Stimulated activated CD8-positive, alpha-beta memory T cell treated with anti-CD3 and anti-CD28 coated beads, Interleukin-12 subunit alpha, Interleukin-12 subunit beta, amount 100 ng/mL, for 4 hours (primary cell): ENCODE measurements around the gene CNIH4.
A peak's percentile ranks its signal among the peaks of the same experiment; 100 is the strongest.
"Not testable (repeated sequence)": the region's sequence is repeated elsewhere in the genome, so short reads cannot be mapped to it uniquely, and the experiment has no call there.

Experiments
- DNase-seq: peaks from one replicate; pipeline ENCODE4 v3.0.0-alpha.2; 2020; ENCODE audit warnings: low read depth

The CNIH4 gene

DNA sequence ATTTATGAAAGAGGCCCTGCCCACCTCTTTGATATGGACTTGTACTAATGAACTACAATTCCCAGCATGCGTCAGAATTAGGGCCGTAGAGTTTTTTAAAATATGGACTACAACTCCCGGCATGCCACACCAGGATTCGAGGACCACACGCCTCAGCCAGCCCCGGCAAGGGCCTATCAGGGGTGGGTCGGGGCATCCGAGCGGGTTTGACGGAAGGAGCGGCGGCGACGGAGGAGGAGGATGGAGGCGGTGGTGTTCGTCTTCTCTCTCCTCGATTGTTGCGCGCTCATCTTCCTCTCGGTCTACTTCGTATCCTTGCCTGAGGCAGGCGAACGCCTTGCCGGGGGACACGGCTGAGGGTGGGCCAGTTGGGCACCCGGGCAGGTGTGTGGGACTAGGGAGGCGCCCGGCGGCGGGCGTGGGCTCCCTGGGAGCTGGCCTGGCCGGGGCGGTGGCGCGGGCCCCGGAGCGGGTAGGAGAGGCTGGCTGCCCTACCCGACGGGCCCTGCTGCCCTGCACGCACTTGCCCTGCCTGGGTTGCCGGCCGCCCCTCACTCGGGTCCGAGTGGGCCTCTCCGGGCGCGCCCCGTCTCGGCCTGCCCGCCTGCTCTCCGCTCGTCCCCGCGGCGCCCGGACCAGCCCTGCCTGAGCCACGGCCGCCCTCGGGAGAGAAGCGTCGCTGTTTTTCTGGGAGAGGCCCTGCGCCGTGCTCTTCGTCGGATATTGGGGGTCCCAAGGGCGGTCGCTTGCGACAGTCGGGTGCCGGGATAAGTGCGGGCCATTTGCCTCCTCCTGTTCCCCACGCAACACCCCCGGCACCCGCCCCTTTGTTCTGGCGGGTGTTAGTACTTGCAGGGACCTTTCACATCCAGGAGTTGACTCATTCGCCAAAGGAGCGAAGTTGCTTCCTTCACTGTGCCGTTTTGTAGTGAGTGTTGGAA, at the start of gene CNIH4:
Gene CNIH4, plus strand, starts transcription at position 195 of the 941 bp plus-strand sequence. Its CDS starts 46 bp downstream, at position 241.
- DNase-seq: peak; percentile 76

DNA sequence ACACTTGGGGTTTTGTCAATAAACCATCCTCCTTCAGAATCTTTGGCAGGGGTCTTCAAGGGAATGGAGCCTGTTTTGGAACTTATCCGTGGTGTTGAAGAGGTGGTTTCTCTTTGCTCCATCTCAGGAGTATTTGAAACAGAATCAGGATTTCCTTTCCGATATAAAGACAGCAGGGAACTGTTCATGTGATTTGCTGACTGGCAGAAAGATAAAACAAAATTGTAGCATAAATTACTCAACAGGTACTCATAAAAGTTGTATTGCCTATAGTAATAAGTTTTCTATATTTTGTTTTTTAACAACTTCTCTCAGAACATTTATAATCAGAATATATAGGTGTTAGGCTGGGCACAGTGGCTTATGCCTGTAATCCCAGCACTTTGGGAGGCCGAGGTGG, 48.6 kb upstream of the CNIH4 start:
- no peak for DNase-seq

GRCh38 chr1:224311503-224311902, 45.2 kb upstream of the CNIH4 start:
- not testable (repeated sequence) for DNase-seq

GRCh38 chr1:224312025-224312424, 44.7 kb upstream of the CNIH4 start:
- DNase-seq: no peak

DNA sequence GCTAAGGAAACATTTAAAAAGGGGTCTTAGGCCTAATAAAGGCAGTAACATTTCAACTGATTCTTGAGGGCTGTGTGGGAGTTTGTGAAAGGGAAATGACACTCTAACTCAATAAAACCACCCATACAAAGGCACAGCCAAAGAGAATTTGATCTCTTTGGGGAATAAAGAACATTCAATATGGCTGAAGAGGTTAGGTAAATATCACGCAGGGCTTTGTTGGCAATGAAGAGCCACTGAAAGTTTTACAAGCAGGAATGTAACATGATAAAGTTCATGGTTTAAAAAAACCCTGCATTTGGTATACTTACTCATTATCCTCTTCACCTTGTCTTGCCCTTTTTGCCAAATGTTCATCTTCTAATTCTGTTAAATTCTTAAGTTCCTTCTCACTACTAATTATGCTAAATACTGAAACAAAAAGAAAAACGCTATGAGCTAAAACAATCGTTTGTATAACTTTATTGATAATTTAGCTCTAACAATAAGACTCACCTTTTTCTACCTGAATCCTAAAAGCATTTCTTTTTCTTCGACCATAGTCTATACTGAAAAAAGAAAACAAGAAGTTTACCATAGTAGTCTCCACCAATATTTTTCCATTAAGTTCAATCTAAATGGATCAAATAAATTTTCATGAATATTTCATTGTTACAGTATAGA, 39.2 kb upstream of the CNIH4 start:
- DNase-seq: no peak

DNA sequence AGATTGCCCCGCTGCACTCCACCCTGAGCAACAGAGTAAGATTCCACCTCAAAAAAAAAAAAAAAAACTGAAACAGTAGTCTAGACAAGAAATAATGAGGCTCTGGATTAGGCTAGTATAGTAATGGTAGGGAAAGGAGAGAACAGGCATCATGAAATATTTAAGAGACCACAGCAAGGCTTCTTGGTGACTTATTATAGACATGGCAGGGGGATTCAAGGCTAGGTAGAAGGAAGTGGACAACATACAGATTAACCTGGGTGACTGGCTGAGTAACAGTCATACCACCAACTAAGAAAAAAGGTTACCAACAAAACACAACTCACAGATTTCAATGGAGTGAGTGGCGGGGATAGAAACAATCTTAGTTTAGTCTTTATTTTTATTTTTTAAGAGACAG, 35.0 kb upstream of the CNIH4 start:
- no peak for DNase-seq

DNA sequence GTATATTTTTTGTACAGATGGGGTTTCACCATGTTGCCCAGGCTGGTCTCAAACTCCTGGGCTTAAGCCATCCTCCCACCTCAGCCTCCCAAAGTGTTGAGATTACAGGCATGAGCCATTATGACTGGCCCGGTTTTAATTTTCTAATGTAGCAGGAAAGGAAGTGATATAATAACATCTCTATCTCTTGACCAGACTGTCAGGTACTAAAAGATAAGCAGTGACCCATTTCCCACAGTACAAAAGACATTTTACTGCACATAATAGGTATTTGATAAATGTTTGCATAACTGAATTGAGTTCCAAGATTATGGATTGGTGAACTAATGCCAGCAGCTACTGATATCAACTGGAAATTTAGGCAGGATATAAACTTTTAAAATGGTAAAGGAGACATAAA, 30.7 kb upstream of the CNIH4 start:
- no peak for DNase-seq

GRCh38 chr1:224328644-224329043, 28.0 kb upstream of the CNIH4 start:
- DNase-seq: no peak

DNA sequence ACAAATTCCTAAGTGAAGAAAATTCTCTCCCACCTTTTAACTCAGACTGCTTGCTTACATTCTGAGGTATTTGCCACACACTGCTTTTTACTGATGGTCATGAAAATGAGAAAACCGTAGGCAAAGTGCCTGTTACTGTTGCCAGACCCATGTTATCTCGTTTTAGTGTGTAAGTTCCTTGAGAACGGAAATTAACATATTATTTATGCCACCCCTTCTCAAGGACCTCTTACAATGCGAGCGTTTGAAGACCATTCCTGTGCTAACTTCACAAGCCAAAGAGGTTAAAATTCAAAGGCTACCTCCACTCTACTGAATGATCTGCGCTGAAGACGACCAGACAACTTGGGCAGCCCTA, 27.2 kb upstream of the CNIH4 start:
- no peak for DNase-seq

GRCh38 chr1:224329842-224330753, 26.6 kb upstream of the CNIH4 start, which contains the start of gene NVL:
Gene NVL (minus strand): TSS chr1:224330172. CDS start chr1:224330127, 45 bp downstream.
- DNase-seq: peak; percentile 62

- DNase-seq: no peak
Observed at GRCh38 chr1:224331326-224331725, 25.4 kb upstream of the CNIH4 start.

- no peak for DNase-seq
Observed at GRCh38 chr1:224331824-224332223, 24.9 kb upstream of the CNIH4 start.

DNA sequence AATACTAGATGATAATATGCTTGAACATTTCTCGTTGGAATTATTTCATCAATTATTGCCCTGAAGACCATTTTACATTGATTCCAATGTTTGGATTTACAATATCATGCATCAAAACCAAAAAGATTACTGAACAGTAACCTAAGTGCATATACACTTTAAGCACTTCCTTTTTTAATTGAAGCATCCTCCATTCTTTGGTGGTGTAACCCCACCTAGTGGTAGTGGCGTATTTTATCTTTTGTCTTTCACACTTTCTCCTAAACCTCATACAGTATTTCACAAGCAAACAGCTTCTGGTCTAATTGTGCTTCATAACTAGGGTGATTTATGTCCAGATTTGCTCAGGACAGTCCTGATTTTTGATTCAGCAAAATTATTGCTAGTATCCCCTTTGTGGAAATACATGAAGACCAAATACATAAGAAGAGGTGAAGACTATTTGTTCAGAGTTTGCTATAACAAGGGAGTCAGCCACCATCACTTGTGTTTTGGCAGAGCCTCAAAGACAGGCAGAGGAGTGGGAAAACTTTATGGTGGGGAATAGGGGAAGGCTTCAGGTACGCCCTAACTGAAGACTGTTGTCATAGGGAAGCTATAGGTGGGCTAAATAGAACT, 23.3 kb upstream of the CNIH4 start:
- DNase-seq: no peak

DNA sequence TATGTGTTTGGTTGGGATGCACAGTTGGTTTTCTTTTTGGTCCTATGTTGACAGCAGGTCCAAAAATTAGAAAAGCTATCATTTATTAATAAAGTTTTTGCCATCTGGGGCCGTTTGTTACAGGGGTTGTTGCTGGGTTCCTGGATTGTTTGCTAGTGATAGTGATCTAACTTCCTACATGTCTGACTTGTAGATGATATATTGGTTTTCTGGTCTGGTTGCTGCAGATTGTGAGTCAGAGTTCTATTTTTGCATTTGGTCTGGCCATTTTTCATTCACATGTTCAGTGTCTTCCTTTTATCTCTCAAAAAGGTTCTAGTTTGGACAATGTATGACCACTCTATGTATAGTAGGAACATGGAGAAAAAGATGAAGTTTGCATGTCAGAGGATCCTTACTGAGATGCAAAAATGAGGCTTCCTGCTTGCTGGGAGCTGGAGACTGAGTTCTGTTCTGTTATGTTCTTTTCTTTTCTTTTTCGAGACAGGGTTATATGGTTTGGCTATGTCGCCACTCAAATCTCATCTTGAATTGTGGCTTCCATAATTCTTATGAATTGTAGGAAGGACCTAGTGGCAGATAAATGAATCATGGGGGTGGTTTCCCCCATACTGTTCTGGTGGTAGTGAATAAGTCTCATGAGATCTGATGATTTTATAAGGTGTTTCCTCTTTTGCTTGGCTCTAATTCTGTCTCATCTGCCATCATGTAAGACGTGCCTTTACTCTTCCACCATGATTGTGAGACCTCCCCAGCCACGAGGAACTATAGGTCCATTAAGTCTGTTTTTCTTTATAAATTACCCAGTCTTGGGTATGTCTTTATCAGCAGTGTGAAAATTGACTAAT, 22.5 kb upstream of the CNIH4 start:
- DNase-seq: no peak

- no peak for DNase-seq
Observed at GRCh38 chr1:224338150-224338838, 18.4 kb upstream of the CNIH4 start.

- DNase-seq: no peak
Observed at GRCh38 chr1:224339442-224340033, 17.1 kb upstream of the CNIH4 start.

DNA sequence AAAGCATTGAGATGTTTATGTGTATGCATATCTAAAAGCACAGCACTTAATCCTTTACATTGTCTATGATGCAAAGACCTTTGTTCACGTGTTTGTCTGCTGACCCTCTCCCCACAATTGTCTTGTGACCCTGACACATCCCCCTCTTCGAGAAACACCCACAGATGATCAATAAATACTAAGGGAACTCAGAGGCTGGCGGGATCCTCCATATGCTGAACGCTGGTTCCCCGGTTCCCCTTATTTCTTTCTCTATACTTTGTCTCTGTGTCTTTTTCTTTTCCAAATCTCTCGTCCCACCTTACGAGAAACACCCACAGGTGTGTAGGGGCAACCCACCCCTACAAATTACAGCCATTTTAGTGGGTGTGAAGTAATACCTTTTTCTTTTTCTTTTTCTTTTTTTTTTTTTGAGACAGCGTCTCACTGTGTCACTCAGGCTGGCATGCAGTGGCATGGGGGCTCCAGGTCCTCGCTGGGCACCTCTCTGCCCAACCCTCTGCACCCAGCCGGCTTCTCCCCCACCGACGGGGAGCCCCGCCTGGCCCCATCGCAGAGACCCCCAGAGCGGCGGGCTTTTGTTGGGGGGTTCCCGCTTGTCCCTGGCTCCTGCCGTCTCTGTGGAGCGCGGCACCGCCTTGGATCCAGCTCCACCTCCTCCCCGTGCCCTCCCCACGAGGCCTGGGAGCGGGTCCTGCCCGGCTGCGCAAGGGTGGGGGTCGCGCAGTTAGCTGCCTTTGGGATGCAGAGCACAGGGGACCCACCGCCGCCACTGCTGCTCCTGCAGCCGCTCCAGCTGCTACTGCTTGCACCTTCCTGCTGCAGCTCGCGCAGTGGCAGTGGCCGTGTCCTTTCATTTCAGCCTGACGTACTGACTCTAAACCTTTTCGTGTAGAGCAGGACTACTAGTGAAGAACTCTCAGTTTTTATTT, 16.0 kb upstream of the CNIH4 start:
- DNase-seq: not testable (repeated sequence)

DNA sequence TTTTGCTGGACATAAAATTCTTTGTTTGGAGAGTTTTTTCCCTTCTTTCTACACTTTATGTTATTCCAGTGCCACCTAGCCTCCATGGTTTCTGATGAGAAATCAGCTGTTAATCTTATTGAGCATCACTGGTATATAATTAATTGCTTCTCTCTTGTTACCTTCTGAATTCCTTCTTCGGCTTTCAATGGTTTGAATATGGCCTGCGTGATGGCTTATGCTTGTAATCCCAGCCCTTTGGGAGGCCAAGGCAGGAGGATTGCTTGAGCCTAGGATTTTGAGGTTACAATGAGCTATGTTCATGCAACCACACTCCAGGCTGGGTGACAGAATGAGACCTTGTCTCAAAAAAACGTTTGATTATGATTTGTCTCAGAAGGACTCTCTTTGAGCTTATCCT, 13.0 kb upstream of the CNIH4 start:
- no peak for DNase-seq

GRCh38 chr1:224348137-224348536, 8.5 kb upstream of the CNIH4 start:
- DNase-seq: no peak
